GM12872 (cell line): ENCODE data around the gene NHS.

ENCODE experiments used
- TF ChIP-seq, protein P1 (sequence below): IDR thresholded peaks from 3 replicates; pipeline ENCODE4 v1.5.1; 2011; ENCODE audit warnings: low read depth, mild to moderate bottlenecking, low read length, moderate library complexity; ENCODE audit not compliant: insufficient read depth

NHS gene

DNA sequence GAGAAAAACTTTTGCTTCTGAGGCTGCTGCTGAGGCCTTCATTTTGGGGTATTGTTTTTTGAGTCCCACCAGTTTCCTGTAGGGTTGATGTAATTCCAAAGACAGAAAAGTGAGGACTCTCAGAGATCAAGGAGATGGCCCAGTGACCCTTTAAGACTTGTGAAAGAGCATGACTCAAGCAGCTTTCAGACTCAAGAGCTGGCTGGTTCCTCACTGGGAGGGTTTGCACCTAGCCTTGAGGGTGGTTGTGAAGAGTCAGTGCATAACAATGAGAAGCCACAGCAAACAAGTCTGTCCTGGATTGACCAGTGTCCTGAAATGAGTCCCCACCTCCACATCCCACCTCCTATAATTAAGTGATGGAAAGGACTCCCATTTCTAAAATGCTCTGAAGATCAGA, 89.2 kb downstream of the NHS start:
- TF ChIP-seq, protein P1, sequence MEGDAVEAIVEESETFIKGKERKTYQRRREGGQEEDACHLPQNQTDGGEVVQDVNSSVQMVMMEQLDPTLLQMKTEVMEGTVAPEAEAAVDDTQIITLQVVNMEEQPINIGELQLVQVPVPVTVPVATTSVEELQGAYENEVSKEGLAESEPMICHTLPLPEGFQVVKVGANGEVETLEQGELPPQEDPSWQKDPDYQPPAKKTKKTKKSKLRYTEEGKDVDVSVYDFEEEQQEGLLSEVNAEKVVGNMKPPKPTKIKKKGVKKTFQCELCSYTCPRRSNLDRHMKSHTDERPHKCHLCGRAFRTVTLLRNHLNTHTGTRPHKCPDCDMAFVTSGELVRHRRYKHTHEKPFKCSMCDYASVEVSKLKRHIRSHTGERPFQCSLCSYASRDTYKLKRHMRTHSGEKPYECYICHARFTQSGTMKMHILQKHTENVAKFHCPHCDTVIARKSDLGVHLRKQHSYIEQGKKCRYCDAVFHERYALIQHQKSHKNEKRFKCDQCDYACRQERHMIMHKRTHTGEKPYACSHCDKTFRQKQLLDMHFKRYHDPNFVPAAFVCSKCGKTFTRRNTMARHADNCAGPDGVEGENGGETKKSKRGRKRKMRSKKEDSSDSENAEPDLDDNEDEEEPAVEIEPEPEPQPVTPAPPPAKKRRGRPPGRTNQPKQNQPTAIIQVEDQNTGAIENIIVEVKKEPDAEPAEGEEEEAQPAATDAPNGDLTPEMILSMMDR = no peak

DNA sequence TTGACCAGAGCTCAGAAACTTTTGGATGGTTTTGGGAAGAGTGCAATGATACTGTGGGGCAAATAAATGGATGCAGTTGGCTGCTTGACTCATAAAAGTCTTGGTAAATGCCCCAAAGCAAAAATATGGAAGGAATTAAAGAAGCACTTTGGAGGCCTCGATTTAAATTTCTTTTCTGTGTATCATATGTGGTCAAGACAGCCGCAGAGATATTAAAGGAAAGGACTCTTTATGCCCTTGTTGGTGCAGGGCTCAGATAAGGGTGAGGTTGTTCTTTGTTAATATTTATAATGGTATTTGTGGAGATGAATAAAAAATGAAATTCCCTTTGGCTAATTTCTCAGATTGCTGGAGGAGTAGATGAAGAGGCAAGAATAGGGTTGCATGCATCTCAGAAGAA, 90.2 kb downstream of the NHS start:
- TF ChIP-seq, protein P1 = no peak

DNA sequence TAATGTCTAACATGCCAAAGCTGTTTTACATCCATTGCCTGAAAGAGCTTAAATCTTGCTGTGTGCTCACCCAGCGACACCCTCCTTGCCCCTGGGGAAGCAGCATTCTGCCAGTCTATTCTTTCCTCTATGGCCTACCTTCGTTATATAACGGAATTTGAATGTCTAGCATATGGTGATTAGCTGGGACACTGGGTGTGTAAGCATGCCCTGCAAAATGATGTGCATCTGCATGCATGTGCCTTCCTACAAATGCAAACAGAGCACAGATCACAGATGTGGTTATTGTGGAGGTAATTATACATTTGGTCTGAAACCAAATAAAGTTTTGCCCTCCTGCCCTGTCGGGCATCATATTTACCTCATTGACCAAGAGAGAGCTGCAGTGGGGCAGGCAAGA, 90.8 kb downstream of the NHS start:
- TF ChIP-seq, protein P1 = no peak

DNA sequence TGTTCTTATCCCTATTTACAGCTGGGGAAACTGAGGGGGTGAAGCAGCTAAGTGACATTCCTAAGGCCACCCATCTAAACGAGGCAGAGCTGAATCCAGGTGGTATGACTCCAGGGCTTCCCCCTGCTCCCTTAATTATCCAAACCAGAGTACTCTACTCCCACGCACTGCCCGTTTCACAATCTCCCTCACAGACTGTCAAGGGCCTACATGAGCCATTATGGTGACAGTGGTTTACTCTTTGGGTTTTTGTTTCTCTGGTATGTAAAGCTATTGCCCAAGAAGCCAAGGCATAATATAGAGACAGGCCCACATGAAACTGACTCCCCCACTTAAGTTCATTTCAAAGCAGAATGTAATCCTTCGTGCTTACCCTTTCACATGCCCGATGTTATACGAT, 95.1 kb downstream of the NHS start:
- TF ChIP-seq, protein P1 = no peak

DNA sequence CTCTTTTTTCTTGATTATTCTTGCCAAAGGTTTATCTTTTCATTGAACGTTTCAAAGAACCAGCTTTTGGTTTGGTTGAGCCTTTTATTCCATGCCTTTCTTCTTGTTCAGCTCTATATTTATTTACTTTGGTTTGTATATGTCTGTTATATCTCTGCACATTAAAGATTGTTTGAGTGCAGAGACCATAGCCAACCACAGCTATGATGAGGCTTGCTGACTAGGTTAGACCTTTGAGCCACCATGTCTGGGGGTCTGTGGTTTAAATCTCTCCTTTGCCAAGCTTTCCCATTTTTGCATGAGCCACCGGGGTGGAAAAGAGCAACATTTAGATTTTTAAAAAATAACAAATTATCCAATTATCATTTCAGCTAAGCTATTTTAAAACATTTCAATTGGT, 96.1 kb downstream of the NHS start:
- TF ChIP-seq, protein P1 = no peak

DNA sequence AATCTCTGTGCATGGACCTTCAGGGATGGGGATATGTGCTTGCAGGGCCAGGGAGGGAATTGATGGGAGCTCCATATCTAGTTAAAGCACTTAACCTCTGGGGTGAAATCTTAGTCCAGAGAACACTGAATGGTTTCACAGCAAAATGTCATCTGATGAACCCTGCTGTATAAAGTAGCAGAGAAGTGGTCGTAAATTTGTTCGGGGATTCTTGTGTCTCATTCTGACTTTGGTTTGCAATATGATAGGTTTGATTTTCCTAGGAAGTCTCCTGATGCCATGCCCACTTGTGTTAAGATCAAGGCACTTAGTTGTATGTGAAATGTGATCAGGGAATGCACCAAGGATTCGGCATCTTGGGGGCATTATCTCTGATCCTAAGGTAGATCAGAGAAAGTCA, 96.9 kb downstream of the NHS start:
- TF ChIP-seq, protein P1 = no peak

DNA sequence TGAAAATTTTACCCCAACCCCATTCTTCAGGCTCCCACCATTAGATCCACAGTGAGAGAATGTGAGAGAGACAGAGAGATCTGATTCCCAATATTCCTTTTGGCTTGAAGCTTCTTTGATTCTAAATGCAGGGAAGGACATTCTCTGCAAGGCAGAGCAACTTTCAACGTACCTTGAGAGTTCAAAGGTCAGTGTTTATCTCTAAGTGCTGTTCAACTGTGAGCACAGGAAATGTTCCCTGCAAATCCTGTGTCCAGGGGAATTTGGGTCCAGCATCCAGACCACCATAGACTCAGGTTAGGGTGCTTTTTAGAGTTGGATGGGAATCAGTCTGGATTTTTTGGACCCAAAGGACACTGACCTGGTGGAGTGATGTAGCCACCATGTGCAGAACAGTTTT, 97.4 kb downstream of the NHS start:
- TF ChIP-seq, protein P1 = no peak

DNA sequence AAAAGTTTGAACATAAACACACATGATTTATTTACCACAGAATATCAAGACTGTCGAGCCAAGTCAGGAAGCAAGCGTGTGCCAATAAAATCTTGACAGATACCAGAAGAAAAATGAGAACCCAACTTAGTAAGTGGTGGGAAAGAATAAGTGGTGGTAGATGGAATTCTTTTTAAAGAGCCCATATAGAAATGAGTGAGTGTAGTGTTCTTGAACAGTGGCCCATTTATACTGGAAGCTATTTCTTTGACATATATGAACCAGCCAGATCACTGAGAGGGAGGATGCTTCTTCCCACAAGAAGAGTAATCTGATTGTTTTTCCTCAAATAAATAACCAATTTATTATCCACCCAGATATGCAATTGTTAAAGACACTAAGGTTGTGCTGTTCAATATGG, 98.0 kb downstream of the NHS start:
- TF ChIP-seq, protein P1 = no peak
